ENCODE measurements around the gene PCNT.
"Not testable (repeated sequence)": the region's sequence is repeated elsewhere in the genome, so short reads cannot be mapped to it uniquely, and the experiment has no call there.

Gene PCNT

GRCh38 chr21:46308431-46308830 is 15.5 kb upstream of the PCNT start:
- peak; percentile 6 for DNase-seq

GRCh38 chr21:46310260-46310659 is 13.7 kb upstream of the PCNT start:
- not testable (repeated sequence) for DNase-seq

GRCh38 chr21:46311568-46311967 is 12.4 kb upstream of the PCNT start:
- no peak for DNase-seq

GRCh38 chr21:46312949-46313348 is 11.0 kb upstream of the PCNT start:
- DNase-seq, result no peak

GRCh38 chr21:46314441-46315020 is 9.4 kb upstream of the PCNT start:
- no peak for DNase-seq

- DNase-seq, result no peak
Observed at GRCh38 chr21:46316708-46317324, 7.1 kb upstream of the PCNT start.

GRCh38 chr21:46317710-46318463 is 6.1 kb upstream of the PCNT start:
- no peak for DNase-seq

- no peak for DNase-seq
Observed at GRCh38 chr21:46318464-46318845, 5.5 kb upstream of the PCNT start.

GRCh38 chr21:46319186-46319585 is 4.8 kb upstream of the PCNT start:
- no peak for DNase-seq

- DNase-seq, result no peak
Observed at GRCh38 chr21:46320331-46320801, 3.6 kb upstream of the PCNT start.

GRCh38 chr21:46322351-46323226 is 1.4 kb upstream of the PCNT start:
- DNase-seq, result peak; percentile 14

- DNase-seq, result no peak
Observed at GRCh38 chr21:46323227-46323709, 688 bp upstream of the PCNT start.

GRCh38 chr21:46324390-46325072 is 575 bp downstream of the PCNT start:
- DNase-seq, result peak; percentile 90

GRCh38 chr21:46325073-46325912 is 1.3 kb downstream of the PCNT start:
- peak; percentile 49 for DNase-seq

GRCh38 chr21:46326110-46326703 is 2.3 kb downstream of the PCNT start:
- no peak for DNase-seq

- no peak for DNase-seq
Observed at GRCh38 chr21:46327711-46328110, 3.8 kb downstream of the PCNT start.

- DNase-seq, result no peak
Observed at GRCh38 chr21:46328151-46328550, 4.2 kb downstream of the PCNT start.

GRCh38 chr21:46329796-46330195 is 5.8 kb downstream of the PCNT start:
- DNase-seq, result no peak

GRCh38 chr21:46334351-46335140 is 10.6 kb downstream of the PCNT start:
- DNase-seq, result no peak

GRCh38 chr21:46336603-46337002 is 12.6 kb downstream of the PCNT start:
- DNase-seq, result no peak

Measured in fibroblast of skin of scalp (primary cell).